CD4-positive, alpha-beta T cell treated with Interleukin-2 at 100 ng/mL for 4 hours (primary cell): ENCODE data around the gene KRTAP10-7.
"Not testable (repeated sequence)": the region's sequence is repeated elsewhere in the genome, so short reads cannot be mapped to it uniquely, and the experiment has no call there.

Experiments used
- DNase-seq: peaks from one replicate; pipeline ENCODE4 v3.0.0-alpha.2; 2020; ENCODE audit warnings: low spot score

KRTAP10-7 gene

GRCh38 chr21:44590897-44591800 lies 9.2 kb upstream of the KRTAP10-7 start:
- not testable (repeated sequence) for DNase-seq

- DNase-seq = not testable (repeated sequence)
These were observed 8.6 kb upstream of the KRTAP10-7 start for GRCh38 chr21:44591801-44592130.

GRCh38 chr21:44592446-44593311 lies 7.7 kb upstream of the KRTAP10-7 start, which contains the start of gene KRTAP10-6:
KRTAP10-6 (minus strand) TSS chr21:44592505; CDS start chr21:44592484, 21 bp downstream.
- DNase-seq = no peak

- no peak for DNase-seq
These were observed 6.6 kb upstream of the KRTAP10-7 start for GRCh38 chr21:44593598-44594405.

- DNase-seq = no peak
These were observed 5.9 kb upstream of the KRTAP10-7 start for GRCh38 chr21:44594406-44594916.

- DNase-seq = no peak
These were observed 4.9 kb upstream of the KRTAP10-7 start for GRCh38 chr21:44595524-44595923.

GRCh38 chr21:44596068-44596725 lies 4.2 kb upstream of the KRTAP10-7 start:
- DNase-seq = no peak

- DNase-seq = no peak
These were observed 2.3 kb upstream of the KRTAP10-7 start for GRCh38 chr21:44598061-44598460.

GRCh38 chr21:44599264-44600029 lies 950 bp upstream of the KRTAP10-7 start:
- no peak for DNase-seq

- DNase-seq = not testable (repeated sequence)
These were observed 694 bp downstream of the KRTAP10-7 start for GRCh38 chr21:44601091-44601490.

- no peak for DNase-seq
These were observed 1.4 kb downstream of the KRTAP10-7 start for GRCh38 chr21:44601596-44602462.

GRCh38 chr21:44602463-44602850 lies 2.1 kb downstream of the KRTAP10-7 start:
- DNase-seq = no peak

- no peak for DNase-seq
These were observed 2.9 kb downstream of the KRTAP10-7 start for GRCh38 chr21:44603109-44603875.

GRCh38 chr21:44603911-44604310 lies 3.5 kb downstream of the KRTAP10-7 start:
- DNase-seq = no peak

- DNase-seq = no peak
These were observed 6.1 kb downstream of the KRTAP10-7 start for GRCh38 chr21:44606495-44606894.

- DNase-seq = no peak
These were observed 8.8 kb downstream of the KRTAP10-7 start for GRCh38 chr21:44609193-44609592.

GRCh38 chr21:44610157-44610843 lies 9.9 kb downstream of the KRTAP10-7 start:
- not testable (repeated sequence) for DNase-seq

GRCh38 chr21:44611551-44611950 lies 11.2 kb downstream of the KRTAP10-7 start:
- no peak for DNase-seq
